Activated T-cell treated with anti-CD3 and anti-CD28 coated beads, Interleukin-2, amount 50 U/mL, for 1 hour (primary cell): ENCODE data around the gene MFSD6L.

Experiments
- DNase-seq: peaks from one replicate; pipeline ENCODE4 v3.0.0-alpha.2; 2020

Gene MFSD6L

GRCh38 chr17:8791248-8791909, 7.8 kb downstream of the MFSD6L start:
- no peak for DNase-seq

- no peak for DNase-seq
Measured at GRCh38 chr17:8789743-8790142, 9.4 kb downstream of the MFSD6L start.

GRCh38 chr17:8788998-8789397, 10.2 kb downstream of the MFSD6L start:
- no peak for DNase-seq

DNA sequence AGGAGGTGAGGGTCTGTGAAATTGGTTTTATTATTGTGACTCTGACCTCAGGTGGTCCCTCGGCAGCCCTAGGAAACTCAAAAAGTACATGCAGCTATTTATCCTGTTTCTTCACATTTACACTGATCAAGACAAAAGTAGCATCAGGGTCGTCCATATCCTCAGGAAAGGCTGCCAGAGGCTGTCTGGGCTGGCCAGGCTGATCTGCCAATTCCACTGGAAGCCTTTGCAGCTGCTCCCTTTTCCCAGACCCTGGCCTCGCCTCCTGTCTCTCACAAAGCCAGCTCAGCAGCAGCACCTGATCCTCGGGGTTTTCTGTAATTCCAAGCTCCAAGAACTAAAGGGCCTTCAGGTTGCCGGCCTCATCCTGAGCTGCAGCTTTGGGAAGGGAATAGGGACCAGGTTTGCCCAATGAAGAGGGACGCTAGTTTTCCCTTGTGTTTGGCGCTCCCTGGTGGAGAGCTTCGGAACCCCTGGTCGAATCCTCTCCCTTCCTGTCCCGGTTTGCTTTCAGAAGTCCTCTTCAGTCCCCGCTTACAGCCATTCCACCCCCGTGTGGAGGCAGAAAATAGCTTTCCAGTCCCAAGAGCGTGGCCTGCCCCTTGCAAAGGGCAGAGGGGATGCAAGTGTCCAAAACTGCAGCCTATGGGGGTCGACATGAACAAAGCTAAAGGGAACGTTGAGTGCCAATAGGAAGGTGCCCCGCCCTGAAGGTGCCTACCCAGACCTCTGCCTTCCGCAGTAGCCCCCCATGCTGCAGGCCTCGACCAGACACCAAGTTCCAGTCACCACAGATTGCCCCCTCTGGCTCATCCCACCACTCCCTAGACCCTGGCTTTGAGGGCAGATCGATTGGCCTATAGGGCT, 13.4 kb downstream of the MFSD6L start:
- peak; percentile 69 for DNase-seq

GRCh38 chr17:8782176-8782575, 17.0 kb downstream of the MFSD6L start:
- DNase-seq: no peak

- DNase-seq: no peak
Measured at GRCh38 chr17:8781776-8782175, 17.4 kb downstream of the MFSD6L start.

DNA sequence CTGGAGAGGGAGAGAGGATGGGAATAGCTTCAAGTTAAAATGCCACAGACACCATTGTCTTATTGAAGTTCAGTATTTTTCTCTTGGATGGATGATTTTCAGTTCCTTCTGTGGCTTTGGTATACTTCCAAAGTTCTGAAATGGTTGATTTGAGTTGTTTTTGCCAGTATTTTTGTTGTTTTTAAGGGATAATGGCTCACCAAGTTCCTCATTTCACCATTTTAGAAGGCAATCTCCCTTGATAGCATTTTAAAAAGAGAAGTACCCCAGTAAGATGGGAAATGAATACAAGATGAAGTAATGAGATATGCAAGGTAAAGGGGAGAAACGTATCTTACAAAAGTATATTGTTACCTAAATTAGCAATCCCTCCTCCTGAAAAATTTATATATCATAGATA, 22.3 kb downstream of the MFSD6L start:
- DNase-seq: no peak

DNA sequence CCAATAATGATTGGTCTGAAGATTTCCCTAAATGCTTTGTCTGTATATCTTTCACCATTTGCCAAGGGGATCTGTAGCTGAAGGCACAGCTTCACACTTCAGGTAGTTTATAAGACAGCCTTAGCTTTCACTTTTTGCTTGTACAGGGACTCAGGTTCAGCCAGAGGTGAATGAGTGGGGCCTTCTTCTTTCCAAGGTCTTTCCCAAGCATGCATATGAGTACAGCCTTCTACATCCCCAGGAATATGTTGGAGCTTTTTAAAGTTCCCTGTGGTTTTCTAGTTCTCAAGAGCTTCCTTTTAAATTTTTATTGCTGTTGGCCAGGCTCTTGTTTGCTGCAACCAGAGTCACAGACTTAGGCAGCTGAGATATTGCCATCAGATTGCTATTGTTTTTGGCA, 22.9 kb downstream of the MFSD6L start:
- DNase-seq: no peak

DNA sequence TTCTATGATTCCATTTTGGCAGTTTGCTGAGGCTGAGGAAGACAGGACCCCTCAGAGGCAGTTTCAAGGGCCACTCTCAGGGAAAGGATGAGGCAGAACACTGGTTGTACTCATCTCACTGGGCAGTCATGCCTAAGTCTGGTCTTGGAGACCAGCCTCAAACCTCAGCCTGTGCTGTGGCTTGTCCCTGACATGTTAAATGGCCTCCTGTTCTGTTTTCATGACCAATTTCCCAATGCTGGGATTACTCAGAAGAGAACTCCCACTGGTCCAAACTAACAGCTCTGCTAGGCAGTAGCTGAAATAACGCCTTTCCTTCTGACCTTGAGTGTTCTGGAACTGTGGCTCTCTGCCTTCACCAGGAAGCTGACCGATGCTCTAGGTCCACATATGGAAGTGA, 32.4 kb downstream of the MFSD6L start:
- no peak for DNase-seq

DNA sequence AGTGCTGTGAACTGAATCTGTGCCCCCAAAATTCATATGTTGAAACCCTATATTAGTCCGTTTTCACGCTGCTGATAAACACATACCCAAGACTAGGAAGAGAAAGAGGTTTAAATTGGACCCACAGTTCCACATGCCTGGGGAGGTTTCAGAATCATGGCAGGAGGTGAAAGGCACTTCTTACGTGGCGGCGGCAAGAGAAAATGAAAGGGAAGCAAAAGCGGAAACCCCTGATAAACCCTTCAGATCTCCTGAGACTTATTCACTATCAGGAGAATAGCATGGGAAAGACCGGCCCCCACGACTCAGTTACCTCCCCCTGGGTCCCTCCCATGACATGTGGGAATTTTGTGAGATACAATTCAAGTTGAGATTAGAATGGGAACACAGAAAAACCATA, 37.2 kb downstream of the MFSD6L start:
- no peak for DNase-seq

GRCh38 chr17:8758137-8758596, 41.0 kb downstream of the MFSD6L start, which contains the start of gene SPDYE4:
Gene SPDYE4 (minus strand): TSS chr17:8758546. CDS start chr17:8758382, 164 bp downstream.
- no peak for DNase-seq

GRCh38 chr17:8757189-8757588, 42.0 kb downstream of the MFSD6L start:
- DNase-seq: no peak

GRCh38 chr17:8755590-8756255, 43.4 kb downstream of the MFSD6L start:
- no peak for DNase-seq

DNA sequence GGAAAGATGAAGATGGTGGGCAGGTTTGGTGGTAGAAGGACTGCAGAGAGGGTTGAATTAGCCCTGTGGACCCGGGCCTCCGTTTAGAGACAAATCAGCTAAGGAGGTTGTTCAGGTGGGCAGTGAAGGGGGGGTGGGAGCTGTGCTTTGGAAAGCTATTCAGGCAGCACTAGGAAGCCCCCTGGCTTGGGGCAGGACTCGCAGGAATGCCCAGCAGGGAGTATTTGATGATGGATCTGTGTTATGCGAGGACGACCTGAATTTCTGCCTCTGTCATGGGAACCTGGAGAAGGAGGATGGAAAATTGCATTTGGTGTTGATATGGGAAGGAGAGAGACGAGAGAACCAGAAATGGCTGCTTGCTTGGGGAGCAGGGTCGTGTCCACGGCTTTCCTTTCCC, 44.3 kb downstream of the MFSD6L start:
- DNase-seq: no peak

DNA sequence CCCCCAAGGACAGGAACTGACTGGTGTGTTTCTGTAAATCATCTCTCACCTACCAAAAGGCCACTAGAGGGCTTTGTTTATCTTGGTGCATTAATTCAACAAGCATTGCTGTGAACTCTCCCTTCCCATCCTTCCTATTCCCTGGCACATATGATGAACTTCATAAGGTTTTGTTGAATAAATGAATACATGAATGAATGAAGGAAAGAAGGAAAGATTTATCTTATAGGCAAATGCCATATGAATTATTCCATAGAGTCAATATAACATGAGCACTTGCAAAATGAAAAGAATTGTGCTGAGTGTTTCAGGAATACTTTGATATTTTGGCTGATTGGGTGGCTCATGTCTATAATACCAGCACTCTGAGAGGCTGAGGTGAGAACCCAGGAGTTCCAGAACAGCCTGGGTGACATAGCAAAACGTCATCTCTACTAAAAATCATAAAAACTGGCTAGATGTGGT, 45.2 kb downstream of the MFSD6L start:
- DNase-seq: no peak

- no peak for DNase-seq
Measured at GRCh38 chr17:8753136-8753975, 45.8 kb downstream of the MFSD6L start.

DNA sequence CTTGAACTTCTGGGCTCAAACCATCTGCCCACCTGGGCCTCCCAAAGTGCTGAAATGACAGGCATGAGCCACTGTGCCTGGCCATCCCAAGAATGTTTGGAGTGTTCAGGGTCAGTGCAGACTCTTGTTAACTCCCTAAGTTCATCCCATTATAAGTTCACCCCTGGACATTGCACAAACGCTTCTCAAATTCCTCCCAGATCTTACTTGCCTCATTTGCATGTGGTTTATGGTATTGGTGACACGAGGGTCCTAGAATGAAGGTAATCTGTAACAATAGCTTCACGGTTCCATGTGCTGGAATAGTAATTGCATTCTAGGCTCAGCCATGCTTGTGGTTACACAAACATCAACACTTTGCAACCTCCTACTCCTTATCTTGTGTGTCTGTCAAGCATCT, 49.5 kb downstream of the MFSD6L start:
- no peak for DNase-seq

DNA sequence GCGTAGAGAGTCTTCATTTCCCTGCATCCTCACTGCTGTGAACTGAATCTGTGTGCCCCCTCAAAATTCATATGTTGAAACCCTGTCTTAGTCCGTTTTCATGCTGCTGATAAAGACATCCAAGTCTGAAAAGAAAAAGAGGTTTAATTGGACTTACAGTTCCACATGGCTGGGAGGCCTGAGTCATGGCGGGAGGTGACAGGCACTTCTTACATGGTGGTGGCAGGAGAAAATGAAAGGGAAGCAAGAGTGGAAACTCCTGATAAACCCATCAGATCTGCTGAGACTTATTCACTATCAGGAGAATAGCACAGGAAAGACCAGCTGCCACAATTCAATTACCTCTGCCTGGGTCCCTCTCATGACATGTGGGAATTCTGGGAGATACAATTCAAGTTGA, 51.4 kb downstream of the MFSD6L start:
- DNase-seq: no peak
